AML-193 (cell line): ENCODE measurements around the gene TMEM72.
"Not testable (repeated sequence)": the region's sequence is repeated elsewhere in the genome, so short reads cannot be mapped to it uniquely, and the experiment has no call there.

Source experiments
- DNase-seq, 2 experiments: peaks; one replicate each; lab custom pipeline; 2025; lab: John Stamatoyannopoulos, UW

The TMEM72 gene

DNA sequence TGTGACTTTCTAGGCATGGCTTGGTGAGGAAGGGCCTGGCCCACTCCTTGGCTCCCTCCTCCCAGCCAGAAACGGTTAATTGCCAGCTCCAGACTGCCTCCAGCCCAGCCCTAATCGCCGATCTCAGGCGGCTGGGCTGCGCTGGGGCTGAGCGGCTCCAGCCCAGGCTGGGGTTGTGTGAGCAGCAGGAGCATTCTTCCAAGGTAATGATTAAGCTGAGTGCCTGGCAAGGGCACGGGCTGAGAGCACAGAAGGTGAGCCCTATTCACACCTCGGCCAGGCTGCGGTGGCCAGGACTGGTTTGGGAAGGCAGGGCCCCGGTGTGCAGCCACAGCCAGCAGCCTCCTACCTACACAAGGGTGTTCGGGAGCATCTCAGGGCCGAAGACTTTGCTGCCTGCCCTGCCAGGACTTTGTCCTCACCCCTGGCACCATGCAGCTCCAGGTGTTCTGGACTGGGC lies at the start of gene TMEM72:
Gene TMEM72, plus strand, starts transcription at position 257 of the 460 bp plus-strand sequence. Its CDS starts 176 bp downstream, at position 433.
- DNase-seq, result no peak

DNA sequence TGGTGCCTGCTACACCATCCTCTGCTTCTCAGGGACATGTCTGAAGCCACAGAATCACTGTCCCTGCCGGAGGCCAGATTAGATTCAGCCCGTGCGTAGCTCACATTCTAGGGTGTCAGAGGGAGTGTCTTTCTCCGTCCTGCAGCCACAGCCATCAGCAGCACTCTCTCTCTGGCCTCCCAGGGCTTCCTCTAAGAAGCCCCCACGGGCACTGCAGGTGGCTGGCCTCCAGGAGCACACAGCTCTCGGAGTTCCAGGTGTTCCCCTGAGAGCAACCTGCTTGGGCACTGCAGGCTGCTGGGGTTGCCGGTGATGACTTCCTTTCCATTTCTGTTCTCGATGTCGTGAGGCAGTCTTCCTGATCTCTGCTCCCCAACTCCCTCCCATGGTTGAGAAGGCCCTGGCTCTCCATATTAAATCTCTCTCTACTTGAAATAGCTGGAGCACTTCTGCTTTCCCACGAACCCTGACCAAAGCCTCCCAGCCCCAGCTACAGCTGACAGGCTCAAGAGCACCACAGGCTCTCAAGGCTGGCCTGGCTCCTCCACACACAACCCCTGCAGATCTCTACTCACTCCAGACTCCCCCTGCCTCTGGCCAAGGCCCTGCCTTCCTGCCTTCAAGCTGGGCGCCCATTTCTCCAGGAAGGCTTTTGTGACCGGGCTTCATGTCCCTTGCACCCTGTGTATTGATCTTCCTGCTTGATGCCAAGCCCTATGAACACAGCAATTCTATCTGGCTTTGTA lies 49.0 kb upstream of the TMEM72 start:
- DNase-seq, result no peak

DNA sequence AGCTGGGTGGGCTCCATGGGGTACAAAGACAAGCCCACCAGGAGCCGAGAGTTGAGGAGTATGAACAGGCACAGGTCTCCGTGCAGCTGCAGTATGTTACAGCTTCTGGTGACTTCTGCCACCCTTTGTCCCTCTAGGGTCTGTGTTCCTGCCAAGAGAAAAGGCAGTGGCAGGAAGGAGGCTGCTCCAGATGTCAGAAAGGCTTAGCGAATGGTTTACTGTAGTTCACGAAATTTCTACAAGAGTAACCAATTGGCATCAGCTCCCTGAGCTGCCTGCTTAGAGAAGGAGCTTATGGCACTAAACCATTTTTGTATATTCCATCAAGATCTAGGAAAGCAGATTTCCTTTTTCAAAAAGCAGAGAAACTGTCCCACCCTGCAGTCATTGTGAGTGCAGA lies 48.2 kb upstream of the TMEM72 start:
- DNase-seq, result no peak

DNA sequence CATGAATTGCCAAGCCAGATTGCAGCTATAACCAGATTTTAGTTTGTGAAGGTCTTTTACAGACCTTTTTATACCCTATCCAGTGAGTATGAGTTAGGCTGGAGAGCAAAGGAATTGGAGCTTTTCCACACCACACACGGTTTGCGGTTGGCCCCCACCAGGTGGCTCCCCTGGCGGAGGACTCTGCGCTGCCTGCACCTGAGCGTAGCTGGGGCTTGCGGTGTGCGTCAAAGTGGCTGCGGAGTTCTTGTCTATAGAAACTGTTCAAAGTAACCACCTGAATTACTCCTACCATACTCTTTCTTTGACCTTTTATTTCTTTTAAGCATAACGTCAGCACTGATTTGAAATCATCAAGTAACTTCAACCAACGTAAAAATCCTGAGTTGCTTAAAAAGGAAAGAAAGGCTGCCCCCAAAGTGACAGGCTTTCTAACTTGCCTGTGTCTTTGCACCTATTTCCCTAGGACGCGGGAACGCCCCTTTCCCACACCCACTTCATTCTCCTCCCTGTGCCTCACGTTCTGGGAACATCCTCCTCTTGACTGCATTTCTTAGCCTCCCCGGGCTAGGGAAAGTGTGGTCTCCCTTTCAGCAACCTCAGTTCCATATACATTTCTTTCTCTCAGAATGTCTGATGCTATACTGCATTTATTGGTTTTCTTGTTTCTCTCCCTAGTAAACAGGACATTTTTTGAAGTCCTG lies 47.6 kb upstream of the TMEM72 start:
- no peak for DNase-seq

DNA sequence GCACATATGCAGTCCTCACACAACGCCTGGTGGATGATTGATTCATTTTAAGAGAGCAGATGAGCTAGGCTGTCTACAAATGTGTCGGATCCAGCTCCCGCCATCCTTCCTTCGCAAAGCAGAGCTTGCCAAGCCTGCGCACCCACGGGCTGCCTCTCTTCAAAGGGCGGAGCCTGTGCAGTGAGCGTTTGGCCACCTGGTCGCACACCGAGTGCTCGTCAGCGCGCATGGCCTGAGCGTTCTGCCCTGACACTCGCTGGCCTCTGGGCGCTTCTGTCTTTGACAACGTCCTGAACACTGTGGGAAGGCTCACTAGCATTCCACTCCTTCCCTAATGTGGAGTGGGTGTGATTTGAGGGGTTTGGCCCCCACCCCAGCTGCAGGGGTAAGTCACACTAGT lies 47.1 kb upstream of the TMEM72 start:
- no peak for DNase-seq

DNA sequence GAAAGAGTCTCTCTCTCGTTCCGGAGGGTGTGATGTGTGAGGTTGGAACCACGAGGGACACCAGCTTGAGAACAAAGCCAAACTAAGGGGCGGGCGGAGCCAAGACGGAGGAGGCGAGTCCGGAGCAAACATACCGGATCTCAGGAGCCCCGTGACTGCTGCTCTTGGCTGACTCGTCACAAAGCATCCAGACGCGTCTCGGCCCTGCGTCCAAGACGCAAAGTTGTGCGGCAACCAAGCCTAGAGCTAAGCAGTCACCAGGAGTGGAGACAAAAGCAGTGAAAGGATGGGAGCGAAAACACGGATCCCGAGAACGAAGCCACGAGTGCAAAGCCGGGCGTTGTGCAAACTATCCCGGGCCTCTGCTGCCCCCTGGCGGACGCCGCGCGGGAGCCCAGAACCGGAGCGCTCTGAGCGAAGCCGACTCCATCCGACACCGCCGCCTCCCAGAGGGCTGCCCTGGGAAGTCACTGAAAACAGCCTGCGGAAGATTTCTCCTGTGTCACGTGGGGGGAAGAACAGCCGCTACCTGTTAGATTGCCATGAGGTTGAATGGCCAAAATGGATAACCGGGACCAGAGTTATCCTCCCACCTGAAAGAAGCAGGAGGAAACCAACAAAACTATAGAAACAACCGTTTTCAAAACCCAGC lies 46.4 kb upstream of the TMEM72 start:
- DNase-seq, result peak; percentile 54 to 56

DNA sequence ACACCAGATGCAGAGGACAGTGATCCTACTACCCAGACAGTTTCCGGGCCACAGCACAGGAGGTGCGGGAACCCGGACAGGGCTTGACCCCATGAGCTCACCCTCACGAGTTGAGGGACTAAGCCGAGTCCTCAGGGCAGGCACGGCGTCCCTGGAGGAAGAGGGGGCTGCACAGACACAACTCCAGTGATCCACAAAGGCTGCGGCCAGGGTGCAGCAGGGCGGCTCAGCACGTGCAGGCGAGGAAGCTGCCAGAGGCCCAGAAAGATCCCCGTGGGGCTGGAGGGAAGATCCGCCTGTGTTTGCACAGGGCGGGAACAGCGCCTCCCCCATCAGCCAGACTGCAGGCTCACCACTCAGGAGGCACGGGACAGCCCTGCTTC lies 45.9 kb upstream of the TMEM72 start:
- no peak for DNase-seq

DNA sequence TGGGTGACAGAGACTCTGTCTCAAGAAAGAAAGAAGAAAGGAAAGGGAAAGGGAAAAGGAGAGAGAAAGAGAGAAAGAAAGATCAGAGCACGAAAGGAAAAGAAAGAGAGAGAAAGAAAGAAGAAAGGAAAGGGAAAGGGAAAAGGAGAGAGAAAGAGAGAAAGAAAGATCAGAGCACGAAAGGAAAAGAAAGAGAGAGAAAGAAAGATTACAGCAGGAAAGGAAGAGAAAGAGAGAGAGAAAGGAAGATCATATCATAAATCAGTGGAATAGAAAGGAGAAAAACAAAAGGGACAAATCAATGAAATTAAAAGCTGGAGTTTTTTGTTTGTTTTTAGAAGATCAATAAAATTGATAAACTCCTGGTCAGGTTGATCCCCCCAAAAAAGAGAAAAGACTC lies 44.8 kb upstream of the TMEM72 start:
- not testable (repeated sequence) for DNase-seq

DNA sequence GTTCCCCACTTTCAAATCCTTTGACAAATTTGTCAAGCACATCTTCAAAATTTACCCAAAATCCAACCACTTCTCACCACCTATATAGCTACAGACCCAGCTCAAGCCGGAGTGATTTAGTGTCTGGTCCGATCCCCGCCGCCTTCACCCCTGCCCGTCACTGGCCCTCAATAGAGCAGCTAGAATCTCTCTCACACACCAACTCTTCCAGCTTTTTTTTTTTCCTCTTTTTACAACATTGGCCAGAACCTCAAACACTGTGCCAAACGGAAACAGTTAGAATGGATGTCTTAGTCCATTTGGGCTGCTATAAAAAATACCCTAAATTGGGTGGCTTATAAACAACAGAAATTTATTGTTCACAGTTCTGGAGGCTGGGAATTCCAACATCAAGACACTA lies 41.1 kb upstream of the TMEM72 start:
- no peak for DNase-seq

DNA sequence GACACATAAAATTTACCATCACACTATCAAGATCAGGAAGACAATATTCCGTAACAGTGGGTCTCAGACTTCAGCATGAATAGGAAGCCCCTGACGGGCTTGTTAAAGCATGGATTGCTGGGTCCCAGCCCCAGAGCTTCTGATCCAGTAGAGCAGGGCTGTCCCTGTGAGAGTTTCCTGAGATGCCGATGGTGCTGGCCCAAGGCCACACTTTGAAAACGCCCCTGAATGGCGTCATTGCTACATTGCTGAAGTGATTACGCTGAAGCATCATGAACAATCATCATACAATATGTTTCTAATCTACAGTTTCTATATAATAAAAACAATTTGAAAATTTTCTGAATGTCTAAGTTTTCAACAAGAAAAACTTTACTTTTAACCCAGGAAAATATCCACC lies 38.0 kb upstream of the TMEM72 start:
- DNase-seq, result no peak

DNA sequence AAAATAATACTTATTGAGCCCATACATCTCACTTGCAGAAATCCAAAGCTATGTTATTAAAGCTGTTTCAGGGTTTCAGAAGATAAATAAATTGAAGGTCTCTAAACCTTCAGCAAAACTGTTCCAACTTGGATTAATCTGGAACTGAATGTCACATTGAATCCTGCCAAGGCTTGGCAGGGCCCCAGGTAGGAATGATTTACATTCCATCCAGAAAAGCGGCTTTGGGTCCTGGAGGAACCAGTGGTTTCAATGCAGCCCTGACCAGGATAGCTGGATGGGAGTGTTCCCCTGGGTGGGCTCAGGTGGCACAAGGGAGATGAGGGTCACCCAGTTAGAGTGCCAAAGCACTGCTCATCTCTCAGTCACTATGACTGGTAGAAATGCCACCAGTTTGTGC lies 37.0 kb upstream of the TMEM72 start:
- DNase-seq, result no peak

DNA sequence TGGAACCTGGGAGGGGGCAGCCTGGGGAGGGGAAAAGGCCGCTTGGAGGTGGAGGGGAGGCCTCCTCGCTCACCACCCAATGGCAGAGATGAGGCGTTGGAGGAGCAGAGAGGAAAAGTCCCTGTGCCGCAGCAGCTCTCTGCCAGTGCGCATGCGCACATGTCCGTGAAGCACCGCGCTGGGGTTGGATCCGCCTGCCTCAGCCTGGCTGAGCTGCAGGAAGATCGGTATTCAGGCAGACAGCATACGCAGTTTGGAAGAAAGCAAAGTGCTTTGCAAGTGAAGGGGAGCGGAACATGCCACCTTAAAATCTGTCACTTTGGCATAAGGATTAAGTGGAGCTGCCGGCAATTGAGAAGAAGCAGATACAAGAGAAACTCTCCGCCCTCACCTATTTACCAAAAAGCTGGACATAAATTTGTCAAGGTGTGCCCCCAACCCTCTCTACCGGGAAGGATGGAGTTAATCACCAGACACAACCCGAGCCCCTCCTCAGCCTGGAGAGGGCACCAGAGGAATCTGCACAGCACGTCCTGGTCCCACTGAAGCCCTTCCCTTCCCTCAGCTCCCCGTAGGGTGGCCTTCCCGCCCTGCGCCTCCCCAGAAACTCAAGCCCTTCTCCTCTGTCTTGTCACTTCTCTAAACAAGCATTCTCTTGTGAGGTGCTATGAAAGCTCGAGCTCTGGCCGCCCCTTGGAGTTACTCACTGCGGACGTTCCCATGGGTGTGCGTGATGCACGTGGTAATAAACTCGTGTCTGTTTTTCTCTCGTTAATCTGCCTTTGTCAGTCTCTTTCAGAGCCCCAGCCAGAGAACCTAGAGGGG lies 32.2 kb upstream of the TMEM72 start:
- peak; percentile 82 to 85 for DNase-seq

DNA sequence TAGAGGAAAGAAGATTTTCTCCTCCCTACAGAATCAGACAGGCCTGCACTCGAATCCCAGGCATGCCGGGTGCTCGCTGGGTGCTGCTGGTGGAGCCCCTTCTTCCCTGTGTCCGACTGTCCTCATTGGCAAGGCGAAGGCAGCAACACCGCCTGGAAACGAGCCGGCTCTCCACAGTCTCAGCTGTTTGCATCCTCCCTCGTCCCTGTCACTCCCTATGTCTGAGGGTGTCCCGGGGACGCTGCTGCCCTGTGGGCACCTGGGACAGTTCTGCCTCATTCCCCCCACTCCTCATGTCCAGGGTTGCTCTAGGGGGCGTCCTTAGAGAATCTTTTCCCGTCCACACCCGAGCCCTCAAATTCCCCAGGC lies 31.6 kb upstream of the TMEM72 start:
- DNase-seq, result no peak

DNA sequence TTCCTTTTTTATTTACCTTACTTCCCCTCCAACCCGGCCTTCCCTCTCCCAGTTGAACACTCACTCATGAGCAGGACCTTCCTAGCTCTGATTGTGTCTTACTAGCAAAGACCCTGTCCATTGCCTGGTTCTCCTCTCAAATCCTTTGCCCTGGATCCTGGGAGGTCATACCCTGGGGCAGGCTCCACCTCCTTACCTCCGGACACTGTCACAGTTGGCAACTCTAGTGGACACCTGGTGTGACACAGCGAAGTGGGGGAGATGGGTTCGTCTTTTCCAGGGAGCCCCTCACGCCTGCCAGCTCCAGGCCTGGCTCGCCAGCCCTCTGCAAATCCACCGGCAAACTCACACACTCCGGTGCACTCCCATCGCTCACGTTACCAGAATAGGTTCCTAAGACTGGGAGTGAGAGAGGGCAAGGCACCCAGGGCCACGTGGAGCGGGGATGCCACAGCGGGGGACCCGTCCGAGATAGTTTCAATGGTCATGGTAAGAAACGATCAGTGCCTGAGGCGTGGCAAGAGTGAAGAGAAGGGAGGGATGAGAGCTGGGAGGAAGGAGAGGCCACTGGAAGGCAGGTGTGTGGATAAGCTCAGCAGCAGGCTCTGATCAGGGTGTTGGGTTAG lies 30.9 kb upstream of the TMEM72 start:
- no peak for DNase-seq

DNA sequence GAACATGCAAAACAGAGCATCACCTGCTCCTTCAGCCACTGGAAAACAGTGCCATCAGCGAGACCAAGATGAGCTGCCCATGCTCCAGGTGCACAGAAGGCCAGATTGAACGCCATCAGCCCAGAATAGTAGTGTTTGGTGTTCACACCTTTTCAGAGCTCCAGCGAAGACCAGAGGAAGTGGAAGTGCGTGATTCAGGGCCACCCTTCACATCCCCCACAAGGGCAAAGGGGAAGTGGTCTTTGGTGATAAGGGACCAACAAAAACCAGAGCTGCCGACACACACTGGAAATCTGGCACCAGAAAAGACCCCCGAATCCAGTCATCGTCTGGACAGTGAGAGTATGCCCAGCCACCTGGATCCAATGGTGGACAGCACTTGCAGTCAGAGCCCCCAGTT lies 29.5 kb upstream of the TMEM72 start:
- DNase-seq, result no peak

DNA sequence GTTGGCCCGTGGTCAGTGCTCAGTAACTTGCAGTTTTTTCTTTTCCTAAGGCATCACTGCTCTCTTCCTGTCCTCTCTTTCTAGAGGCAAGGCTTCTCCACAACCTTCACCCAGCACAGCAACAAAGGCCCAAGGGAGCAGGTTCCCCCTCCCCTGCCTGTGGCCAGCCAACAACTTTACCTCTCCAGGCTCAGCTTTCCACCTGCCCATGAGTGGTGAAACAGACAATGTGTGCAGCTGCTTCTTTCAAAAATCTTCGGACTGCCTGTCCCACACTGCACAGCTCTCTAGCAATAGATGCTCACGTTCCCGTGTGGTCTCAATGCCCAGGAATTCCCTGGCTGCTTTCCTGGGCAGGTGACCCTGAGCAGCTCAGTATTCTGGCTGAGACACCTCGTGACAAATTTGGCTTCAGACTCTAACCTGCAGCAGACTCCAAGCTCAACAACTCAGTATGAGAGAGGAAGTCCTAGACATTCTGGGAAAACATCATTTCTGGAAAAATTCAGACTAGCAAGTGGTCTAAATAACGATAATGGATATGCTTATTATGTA lies 28.9 kb upstream of the TMEM72 start:
- DNase-seq, result no peak

DNA sequence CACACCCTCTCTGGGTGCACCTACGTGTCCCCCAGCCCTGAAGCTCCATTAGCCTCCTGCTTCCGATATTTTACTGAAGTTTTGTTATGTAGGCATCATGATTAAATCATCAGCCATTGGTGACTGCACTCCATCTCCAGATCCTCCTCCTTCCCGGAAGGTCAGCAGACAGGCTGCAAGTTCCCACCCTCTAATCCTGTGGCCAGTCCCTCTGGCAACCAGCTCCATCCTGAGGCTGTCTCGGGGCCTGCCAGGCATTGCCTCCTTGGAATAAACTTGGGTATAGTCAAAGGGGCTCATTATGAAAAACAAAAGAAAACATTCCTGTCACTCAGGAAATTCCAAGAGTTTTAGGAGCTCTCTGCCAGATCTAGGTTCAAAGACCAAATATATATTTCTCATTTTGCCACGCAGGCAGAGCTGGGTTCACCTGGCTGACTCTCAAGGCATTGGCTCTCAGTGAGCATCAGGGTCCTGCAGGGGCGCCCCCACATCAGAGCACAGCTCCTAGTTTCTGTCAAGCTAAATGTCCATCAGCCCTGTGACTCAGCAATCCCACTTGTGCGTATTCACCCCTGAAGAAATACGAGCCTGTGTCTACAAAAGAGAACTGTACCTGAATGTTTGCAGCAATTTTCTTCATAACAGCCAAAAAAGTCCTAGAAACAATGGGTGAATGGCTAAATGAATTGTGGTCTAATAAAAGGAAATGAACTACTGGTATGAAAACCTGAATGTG lies 27.4 kb upstream of the TMEM72 start:
- no peak for DNase-seq

DNA sequence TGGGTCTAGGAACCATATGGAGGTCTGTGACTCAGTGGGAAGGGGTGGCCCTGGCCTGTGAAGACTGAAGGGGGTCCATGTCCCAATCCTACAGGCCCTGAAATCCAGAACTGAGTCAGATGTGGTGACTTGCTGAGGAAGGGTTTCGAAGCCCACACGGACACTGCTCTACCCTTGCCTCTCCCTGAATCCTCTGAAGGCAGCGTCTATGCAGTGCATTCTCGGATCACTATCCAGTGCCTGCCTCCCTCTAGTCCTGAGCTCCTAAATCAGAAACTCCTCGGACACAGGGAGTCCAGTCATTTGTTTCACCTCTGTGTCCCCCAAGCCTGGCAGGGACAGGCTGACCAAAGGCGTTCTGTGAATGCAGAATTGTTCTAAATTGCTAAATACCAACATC lies 25.4 kb upstream of the TMEM72 start:
- no peak for DNase-seq

DNA sequence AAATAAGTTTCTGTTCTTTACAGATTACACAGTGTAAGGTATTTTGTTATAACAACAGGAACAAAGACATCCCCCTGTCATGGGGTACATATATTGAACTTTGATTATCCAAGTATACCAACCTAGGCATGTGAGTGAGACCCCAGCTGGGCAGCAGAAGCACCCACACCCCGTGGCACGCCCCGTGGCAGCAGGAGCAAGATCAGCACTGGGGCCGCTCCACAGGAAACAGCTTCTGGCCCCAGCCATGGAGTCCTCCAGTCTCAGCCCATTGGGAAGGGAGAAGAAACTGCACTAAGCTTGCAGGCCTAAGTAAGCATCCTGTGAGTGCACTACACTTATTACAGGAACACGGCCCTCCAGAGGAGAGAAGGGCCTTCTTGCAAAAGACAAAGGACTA lies 24.2 kb upstream of the TMEM72 start:
- DNase-seq, result no peak

DNA sequence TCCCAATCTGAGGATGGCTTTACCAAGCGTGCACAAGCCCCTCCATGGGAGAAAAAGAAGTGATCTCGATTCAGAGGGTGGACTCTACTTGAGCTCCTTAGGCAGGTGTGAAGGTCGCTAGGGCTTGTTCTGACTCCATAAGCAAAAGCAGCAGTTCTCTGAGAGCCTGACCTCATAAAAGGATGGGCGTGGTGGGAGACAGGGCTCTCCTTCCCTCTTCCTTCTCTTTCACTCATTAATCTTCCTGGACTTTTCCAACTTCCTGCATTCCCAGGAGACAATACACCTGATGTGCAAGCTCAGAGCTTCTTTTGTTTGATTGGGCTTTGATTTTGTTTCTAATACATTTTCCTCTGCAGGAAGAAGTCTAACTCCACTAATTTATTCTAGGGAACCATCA lies 22.3 kb upstream of the TMEM72 start:
- DNase-seq, result no peak

DNA sequence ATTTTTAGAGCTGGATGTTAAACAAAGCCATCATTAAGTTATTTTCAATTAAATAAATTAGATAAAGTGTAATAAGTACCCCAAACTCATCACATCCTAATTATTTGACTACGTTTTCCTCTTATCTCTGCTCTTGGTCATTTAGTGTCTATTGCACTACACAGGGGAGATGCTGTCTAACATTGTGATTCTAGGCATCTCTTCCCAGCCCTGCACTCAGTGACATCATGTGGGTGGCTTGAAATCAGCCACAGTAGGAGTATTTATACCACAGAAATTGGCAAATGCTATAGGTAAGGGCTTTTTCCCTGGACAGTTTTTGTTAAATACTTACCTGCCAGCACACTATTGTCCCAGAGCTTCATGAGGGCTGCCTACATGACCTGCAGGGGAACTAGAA lies 21.3 kb upstream of the TMEM72 start:
- DNase-seq, result no peak
